HepG2 (cell line): ENCODE measurements around the gene TXNRD2. TPM values are rescaled to one million over a fixed set of nuclear protein-coding genes. Genes with fewer than 3 reads are reported as not detected.

Experiments
- CHD4 ChIP-seq: fragments of 200-600 bp; sonication (generic); IDR thresholded peaks from 2 replicates; pipeline ENCODE4 v1.7.0; 2017; ENCODE audit warnings: mild to moderate bottlenecking, low read length, borderline replicate concordance
- DBP ChIP-seq: sonication (generic); formaldehyde crosslinking; IDR thresholded peaks from 2 replicates; pipeline ENCODE4 v1.4.0; 2020; ENCODE audit warnings: missing genetic modification reagents; ENCODE audit errors: not compliant biosample characterization
- E2F5 ChIP-seq: sonication (generic); formaldehyde crosslinking; conservative IDR thresholded peaks from 2 replicates; pipeline ENCODE4 v1.4.0; 2020; ENCODE audit warnings: missing genetic modification reagents
- EEA1 ChIP-seq: sonication (generic); formaldehyde crosslinking; IDR thresholded peaks from 2 replicates; pipeline ENCODE4 v1.5.1; 2020; ENCODE audit warnings: mild to moderate bottlenecking, missing genetic modification reagents, borderline replicate concordance
- EZH2 ChIP-seq: conservative IDR thresholded peaks from 2 replicates; pipeline ENCODE4 v1.6.1; 2012; ENCODE audit warnings: mild to moderate bottlenecking, low read depth, low read length, moderate library complexity
- FOXP1 ChIP-seq, 2 experiments: fragments of 450-650 bp in 1 of 2; IDR thresholded peaks; 2 replicates each; pipeline ENCODE4 v1.6.1; 2017 to 2018; ENCODE audit warnings: antibody characterized with exemption in 1 of 2
- JUNB ChIP-seq: sonication (generic); formaldehyde crosslinking; IDR thresholded peaks from 2 replicates; pipeline ENCODE4 v1.8.0; 2022; ENCODE audit warnings: missing genetic modification reagents, mild to moderate bottlenecking, borderline replicate concordance
- KDM2A ChIP-seq: sonication (generic); formaldehyde crosslinking; IDR thresholded peaks from 2 replicates; pipeline ENCODE4 v1.4.0; 2020; ENCODE audit warnings: low read depth, missing genetic modification reagents, borderline replicate concordance
- MTF2 ChIP-seq: sonication (generic); formaldehyde crosslinking; IDR thresholded peaks from 2 replicates; pipeline ENCODE4 v1.5.0; 2020; ENCODE audit warnings: missing genetic modification reagents, borderline replicate concordance
- RBFOX2 ChIP-seq: fragments of 200-400 bp; formaldehyde crosslinking; IDR thresholded peaks from 2 replicates; pipeline ENCODE4 v1.6.1; 2017; ENCODE audit warnings: low read depth, mild to moderate bottlenecking, low read length
- RELA ChIP-seq: sonication (generic); formaldehyde crosslinking; IDR thresholded peaks from 2 replicates; pipeline ENCODE4 v1.4.0; 2020; ENCODE audit warnings: missing genetic modification reagents
- REXO4 ChIP-seq: sonication (generic); formaldehyde crosslinking; IDR thresholded peaks from 2 replicates; pipeline ENCODE4 v1.8.0; 2022; ENCODE audit warnings: missing genetic modification reagents, mild to moderate bottlenecking, borderline replicate concordance
- SKI ChIP-seq: fragments of 450-650 bp; IDR thresholded peaks from one replicate; pipeline ENCODE4 v1.6.1; 2018; ENCODE audit warnings: mild to moderate bottlenecking; ENCODE audit not compliant: partially characterized antibody
- SKIL ChIP-seq: sonication (generic); formaldehyde crosslinking; IDR thresholded peaks from 2 replicates; pipeline ENCODE4 v1.8.0; 2022; ENCODE audit warnings: missing genetic modification reagents, mild to moderate bottlenecking, moderate library complexity, borderline replicate concordance
- TBX2 ChIP-seq: sonication (generic); formaldehyde crosslinking; IDR thresholded peaks from 2 replicates; pipeline ENCODE4 v1.5.0; 2020; ENCODE audit warnings: missing genetic modification reagents, mild to moderate bottlenecking, borderline replicate concordance
- ZFP36 ChIP-seq: fragments of 150-350 bp; IDR thresholded peaks from 2 replicates; pipeline ENCODE4 v1.6.1; 2018; ENCODE audit warnings: borderline replicate concordance, low read length, low read depth; ENCODE audit not compliant: partially characterized antibody
- ZNF572 ChIP-seq: sonication (generic); formaldehyde crosslinking; IDR thresholded peaks from 2 replicates; pipeline ENCODE4 v1.5.1; 2020; ENCODE audit warnings: mild to moderate bottlenecking, missing genetic modification reagents
- ZNF577 ChIP-seq: sonication (generic); formaldehyde crosslinking; IDR thresholded peaks from 2 replicates; pipeline ENCODE4 v1.4.0; 2020; ENCODE audit warnings: mild to moderate bottlenecking, low read depth, missing genetic modification reagents, borderline replicate concordance
- ZNF761 ChIP-seq: sonication (generic); formaldehyde crosslinking; conservative IDR thresholded peaks from 2 replicates; pipeline ENCODE4 v1.4.0; 2020; ENCODE audit warnings: mild to moderate bottlenecking, missing genetic modification reagents
- polyA plus RNA-seq, 8 experiments: library from polyadenylated mRNA; depleted of rRNA in 3 of 8; stranded (reverse) in 7 of 8; unstranded in 1 of 8; fragments of >200 nt; fragmentation: Illumina TruSeq in 4 of 8; extraction: Trizol in 4 of 8; gene quantifications; 2 replicates each; pipeline versions ENCODE4 v1.2.1 to v1.2.3, GENCODE V29; 2011 to 2016; ENCODE audit warnings: low read depth in 4 of 8, missing spikeins in 1 of 8, mixed read lengths in 1 of 8; ENCODE audit not compliant: insufficient read depth in 1 of 8
- total RNA-seq, 5 experiments: library from RNA; depleted of rRNA; stranded (reverse); fragments of >200 nt; fragmentation: Illumina TruSeq; extraction: Trizol; gene quantifications; 2 replicates each; pipeline ENCODE4 v1.2.3, GENCODE V29; 2016; ENCODE audit warnings: low read depth in 1 of 5
- TF ChIP-seq, protein P1 (sequence below): sonication (generic); formaldehyde crosslinking; conservative IDR thresholded peaks from 2 replicates; pipeline ENCODE4 v1.4.0; 2020; ENCODE audit warnings: missing genetic modification reagents
- TF ChIP-seq, protein P2 (sequence below): sonication (generic); formaldehyde crosslinking; IDR thresholded peaks from 2 replicates; pipeline ENCODE4 v1.5.1; 2020; ENCODE audit warnings: mild to moderate bottlenecking, missing genetic modification reagents, borderline replicate concordance

The TXNRD2 gene
- total and polyA plus RNA-seq, 2 of the 13 experiments (the other 11 are each of a cell fraction or from before 2014, with no cell fraction given): 17.5 to 18.6 TPM

- TF ChIP-seq DBP (no peak), SKIL (no peak), CHD4 (no peak), RBFOX2 (peak; percentile 96), MTF2 (no peak), KDM2A (CRISPR knock-in tag) (no peak; the same call in none of the 2 replicates), SKI (no peak), FOXP1 (IDR thresholded peaks at IDR 0.05) (no peak), FOXP1 (CRISPR knock-in tag; IDR thresholded peaks at IDR 0.05) (no peak), EZH2 (no peak), REXO4 (no peak), E2F5 (CRISPR knock-in tag) (0 out of 2 replicates have a peak, but pooled peaks have one; percentile 30), TBX2 (CRISPR knock-in tag) (0 out of 2 replicates have a peak, but pooled peaks have one; percentile 14), ZNF572 (CRISPR knock-in tag) (no peak), RELA (no peak), ZNF761 (CRISPR knock-in tag) (0 out of 2 replicates have a peak, but pooled peaks have one; percentile 0), EEA1 (CRISPR knock-in tag) (0 out of 2 replicates have a peak, but pooled peaks have one; percentile 65), ZFP36 (no peak), ZNF577 (CRISPR knock-in tag) (no peak), JUNB (CRISPR knock-in tag) (no peak)
- TF ChIP-seq, protein P1, sequence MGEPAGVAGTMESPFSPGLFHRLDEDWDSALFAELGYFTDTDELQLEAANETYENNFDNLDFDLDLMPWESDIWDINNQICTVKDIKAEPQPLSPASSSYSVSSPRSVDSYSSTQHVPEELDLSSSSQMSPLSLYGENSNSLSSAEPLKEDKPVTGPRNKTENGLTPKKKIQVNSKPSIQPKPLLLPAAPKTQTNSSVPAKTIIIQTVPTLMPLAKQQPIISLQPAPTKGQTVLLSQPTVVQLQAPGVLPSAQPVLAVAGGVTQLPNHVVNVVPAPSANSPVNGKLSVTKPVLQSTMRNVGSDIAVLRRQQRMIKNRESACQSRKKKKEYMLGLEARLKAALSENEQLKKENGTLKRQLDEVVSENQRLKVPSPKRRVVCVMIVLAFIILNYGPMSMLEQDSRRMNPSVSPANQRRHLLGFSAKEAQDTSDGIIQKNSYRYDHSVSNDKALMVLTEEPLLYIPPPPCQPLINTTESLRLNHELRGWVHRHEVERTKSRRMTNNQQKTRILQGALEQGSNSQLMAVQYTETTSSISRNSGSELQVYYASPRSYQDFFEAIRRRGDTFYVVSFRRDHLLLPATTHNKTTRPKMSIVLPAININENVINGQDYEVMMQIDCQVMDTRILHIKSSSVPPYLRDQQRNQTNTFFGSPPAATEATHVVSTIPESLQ (CRISPR knock-in tag): no peak
- TF ChIP-seq, protein P2, sequence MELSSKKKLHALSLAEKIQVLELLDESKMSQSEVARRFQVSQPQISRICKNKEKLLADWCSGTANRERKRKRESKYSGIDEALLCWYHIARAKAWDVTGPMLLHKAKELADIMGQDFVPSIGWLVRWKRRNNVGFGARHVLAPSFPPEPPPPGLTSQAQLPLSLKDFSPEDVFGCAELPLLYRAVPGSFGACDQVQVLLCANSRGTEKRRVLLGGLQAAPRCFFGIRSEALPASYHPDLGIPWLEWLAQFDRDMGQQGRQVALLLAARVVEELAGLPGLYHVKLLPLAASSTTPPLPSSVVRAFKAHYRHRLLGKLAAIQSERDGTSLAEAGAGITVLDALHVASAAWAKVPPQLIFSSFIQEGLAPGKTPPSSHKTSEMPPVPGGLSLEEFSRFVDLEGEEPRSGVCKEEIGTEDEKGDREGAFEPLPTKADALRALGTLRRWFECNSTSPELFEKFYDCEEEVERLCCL (CRISPR knock-in tag): no peak
Observed at GRCh38 chr22:19941365-19942082, at the start of gene TXNRD2, which contains the start of gene COMT (continued).
